Neural cell (in vitro differentiated cells): ENCODE measurements around the gene PDIA6. TPM values are rescaled to one million over a fixed set of nuclear protein-coding genes. Genes with fewer than 3 reads are reported as not detected.

Experiments used
- H2AFZ ChIP-seq: fragments of 200-600, 300-800 bp; sonication (generic), shearing (Covaris generic); 2 replicates; pipeline ENCODE4 v1.6.0; 2014; ENCODE audit warnings: low read depth, mild to moderate bottlenecking, antibody characterized with exemption, low read length, moderate library complexity
- H3F3A ChIP-seq: fragments of 200-600 bp; shearing (Covaris generic); 2 replicates; pipeline ENCODE4 v1.6.1; 2016; ENCODE audit warnings: mild to moderate bottlenecking, moderate library complexity, mixed read lengths, antibody characterized with exemption, low read length; ENCODE audit not compliant: insufficient read depth, poor library complexity, severe bottlenecking
- H3K27ac ChIP-seq: fragments of 200-600, 300-800 bp; sonication (generic), shearing (Covaris generic); 2 replicates; pipeline ENCODE4 v1.5.1; 2014; ENCODE audit warnings: mild to moderate bottlenecking, low read length, moderate library complexity
- H3K27me3 ChIP-seq: fragments of 300-800, 200-600 bp; sonication (generic), shearing (Covaris generic); 2 replicates; pipeline ENCODE4 v1.6.0; 2014; ENCODE audit warnings: mild to moderate bottlenecking, low read depth, low read length, moderate library complexity; ENCODE audit not compliant: insufficient read depth
- H3K36me3 ChIP-seq: fragments of 300-800, 200-600 bp; sonication (generic), shearing (Covaris generic); 2 replicates; pipeline ENCODE4 v1.5.1; 2014; ENCODE audit warnings: mild to moderate bottlenecking, antibody characterized with exemption, low read length, moderate library complexity; ENCODE audit not compliant: insufficient read depth
- H3K4me2 ChIP-seq: fragments of 300-800, 200-600 bp; sonication (generic), shearing (Covaris generic); 2 replicates; pipeline ENCODE4 v1.6.0; 2014; ENCODE audit warnings: mild to moderate bottlenecking, low read length
- H3K4me3 ChIP-seq: fragments of 300-800, 200-600 bp; sonication (generic), shearing (Covaris generic); 2 replicates; pipeline ENCODE4 v1.5.1; 2014; ENCODE audit warnings: mild to moderate bottlenecking, low read length, moderate library complexity
- H3K79me2 ChIP-seq: fragments of 200-600 bp; shearing (Covaris generic); replicated peaks from 2 replicates; pipeline ENCODE4 v1.6.0; 2014; ENCODE audit warnings: mild to moderate bottlenecking, low read length, moderate library complexity; ENCODE audit not compliant: insufficient read depth
- H3K9ac ChIP-seq: fragments of 300-800, 200-600 bp; sonication (generic), shearing (Covaris generic); 2 replicates; pipeline ENCODE4 v1.6.1; 2016; ENCODE audit warnings: mild to moderate bottlenecking, low read length, mixed read lengths
- H3K9me2 ChIP-seq: fragments of 200-600 bp; shearing (Covaris generic); 2 replicates; pipeline ENCODE4 v1.6.1; 2016; ENCODE audit warnings: mild to moderate bottlenecking, low read length, mixed read lengths; ENCODE audit not compliant: insufficient read depth
- H3K9me3 ChIP-seq: fragments of 200-600, 300-800 bp; sonication (generic), shearing (Covaris generic); 2 replicates; pipeline ENCODE4 v1.6.1; 2016; ENCODE audit warnings: mild to moderate bottlenecking, mixed run types, low read length, moderate library complexity, mixed read lengths
- H4K20me1 ChIP-seq: fragments of 200-600 bp; shearing (Covaris generic); 2 replicates; pipeline ENCODE4 v1.6.1; 2016; ENCODE audit warnings: mild to moderate bottlenecking, mixed run types; ENCODE audit not compliant: insufficient read depth
- EZH2 ChIP-seq: fragments of 200-600, 300-800 bp; shearing (Covaris generic), sonication (generic); IDR thresholded peaks from 2 replicates; pipeline ENCODE4 v1.6.1; 2014; ENCODE audit warnings: antibody characterized with exemption, low read length, borderline replicate concordance, mild to moderate bottlenecking; ENCODE audit not compliant: insufficient read depth, poor library complexity, severe bottlenecking
- MXI1 ChIP-seq: fragments of 450-650 bp; conservative IDR thresholded peaks from 2 replicates; pipeline ENCODE4 v1.6.1; 2014; ENCODE audit warnings: antibody characterized with exemption, mild to moderate bottlenecking; ENCODE audit not compliant: poor library complexity, severe bottlenecking
- POLR2AphosphoS5 ChIP-seq: IDR thresholded peaks from 2 replicates; pipeline ENCODE4 v1.6.1; 2012
- RAD21 ChIP-seq: fragments of 450-650 bp; conservative IDR thresholded peaks from 2 replicates; pipeline ENCODE4 v1.6.1; 2014; ENCODE audit warnings: antibody characterized with exemption, mild to moderate bottlenecking, moderate library complexity
- SMC3 ChIP-seq: fragments of 450-650 bp; conservative IDR thresholded peaks from 2 replicates; pipeline ENCODE4 v1.6.1; 2014; ENCODE audit warnings: antibody characterized with exemption, mild to moderate bottlenecking, moderate library complexity; ENCODE audit not compliant: poor library complexity
- TAF1 ChIP-seq: IDR thresholded peaks from 2 replicates; pipeline ENCODE4 v1.6.1; 2012; ENCODE audit warnings: low read depth
- polyA plus RNA-seq: library from polyadenylated mRNA; depleted of rRNA; stranded (reverse); fragments of >200 nt; gene quantifications from 2 replicates; pipeline ENCODE4 v1.2.3, GENCODE V29; 2014
- TF ChIP-seq, protein P1 (sequence below): fragments of 450-650 bp; IDR thresholded peaks from 2 replicates; pipeline ENCODE4 v1.5.1; 2014; ENCODE audit warnings: antibody characterized with exemption, mild to moderate bottlenecking, moderate library complexity; ENCODE audit not compliant: poor library complexity, severe bottlenecking

Gene PDIA6
- polyA plus RNA-seq, 1 donor from 2014 or later = 124 TPM

DNA sequence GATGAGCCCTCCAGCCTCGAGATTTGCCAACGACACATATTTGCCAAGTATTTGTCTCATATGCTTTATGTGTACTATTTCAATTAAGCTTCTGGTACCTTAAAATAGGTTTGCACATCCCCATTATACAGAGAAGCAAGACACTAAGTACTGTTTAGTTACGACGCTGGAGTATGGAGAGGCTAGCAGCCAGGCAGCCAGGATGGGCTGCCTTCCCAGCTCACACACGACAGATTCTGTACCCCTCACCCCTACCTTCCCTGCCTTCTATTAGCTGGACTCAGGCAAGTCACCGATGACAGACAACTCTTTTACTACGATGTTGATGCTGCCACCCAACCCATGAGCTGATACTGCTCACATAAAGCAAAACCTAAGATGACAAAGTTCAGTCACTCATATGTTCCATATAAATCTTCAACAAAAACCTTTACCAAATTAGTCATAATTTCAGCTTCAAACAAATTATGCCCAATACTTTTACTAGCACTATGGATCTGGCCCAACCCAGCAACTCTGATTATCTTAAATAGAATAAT is 17.0 kb downstream of the PDIA6 start:
- no peak overlapping the region for H3K4me2 ChIP-seq
- H2AFZ ChIP-seq = no peak overlapping the region
- TF ChIP-seq EZH2 (no peak), SMC3 (no peak), RAD21 (no peak)
- H3K9me3 ChIP-seq = no peaks in the 10 kb centered on the region
- H3K36me3 ChIP-seq = no peaks in the 10 kb centered on the region
- no peak overlapping the region for H3K4me3 ChIP-seq
- no peaks in the 10 kb centered on the region for H4K20me1 ChIP-seq
- no peaks in the 10 kb centered on the region for H3K27me3 ChIP-seq
- no peaks in the 10 kb centered on the region for H3K9me2 ChIP-seq
- H3F3A ChIP-seq = no peaks in the 10 kb centered on the region
- H3K9ac ChIP-seq = no peak overlapping the region
- no peak overlapping the region for H3K27ac ChIP-seq
- no peaks in the 10 kb centered on the region for H3K79me2 ChIP-seq

DNA sequence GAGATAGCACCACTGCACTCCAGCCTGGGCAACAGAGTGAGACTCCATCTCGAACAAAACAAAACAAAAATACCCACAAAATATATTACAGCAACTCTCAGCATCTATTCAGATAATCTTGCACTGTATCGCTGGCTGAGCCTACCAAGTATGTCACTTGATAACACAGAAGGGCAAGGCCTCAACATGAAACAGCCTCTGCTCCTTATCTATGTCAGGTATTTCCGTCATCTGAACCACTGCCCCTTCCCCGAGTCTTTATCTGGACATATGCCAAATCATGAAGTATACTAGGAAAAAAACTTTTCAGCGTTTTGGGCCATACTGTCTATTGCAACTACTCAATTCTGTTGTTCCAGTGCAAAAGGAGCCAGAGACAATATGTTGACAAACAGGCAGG is 17.7 kb downstream of the PDIA6 start:
- no peak overlapping the region for H3K4me2 ChIP-seq
- no peak overlapping the region for H2AFZ ChIP-seq
- H3K9me3 ChIP-seq = no peaks in the 10 kb centered on the region
- H4K20me1 ChIP-seq = no peaks in the 10 kb centered on the region
- H3K27ac ChIP-seq = no peak overlapping the region
- no peak for TF ChIP-seq POLR2AphosphoS5
- H3K36me3 ChIP-seq = no peaks in the 10 kb centered on the region
- no peaks in the 10 kb centered on the region for H3K79me2 ChIP-seq
- H3K9me2 ChIP-seq = no peaks in the 10 kb centered on the region
- no peaks in the 10 kb centered on the region for H3F3A ChIP-seq
- no peak overlapping the region for H3K9ac ChIP-seq
- no peaks in the 10 kb centered on the region for H3K27me3 ChIP-seq
- no peak overlapping the region for H3K4me3 ChIP-seq

DNA sequence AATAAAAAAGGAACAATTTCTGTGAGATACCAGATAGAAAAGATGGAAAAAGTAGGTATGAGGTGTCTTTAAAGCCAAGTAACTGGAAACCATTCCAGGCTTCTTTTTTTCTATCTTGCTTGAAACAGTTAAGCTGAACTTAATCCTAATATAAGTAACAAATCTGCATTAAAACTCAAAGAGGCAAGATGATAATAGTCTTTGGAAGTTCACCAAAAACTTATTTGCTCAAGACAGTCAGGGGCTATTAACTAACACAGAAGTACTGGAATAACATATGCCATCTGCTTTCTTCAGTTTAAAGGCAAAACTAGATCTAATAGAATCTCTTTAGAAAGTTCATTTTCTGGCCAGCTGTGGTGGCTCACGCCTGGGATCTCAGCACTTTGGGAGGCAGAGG is 18.8 kb downstream of the PDIA6 start:
- no peak overlapping the region for H2AFZ ChIP-seq
- H3K9ac ChIP-seq = no peak overlapping the region
- H4K20me1 ChIP-seq = no peaks in the 10 kb centered on the region
- H3K9me3 ChIP-seq = no peaks in the 10 kb centered on the region
- no peak overlapping the region for H3K27ac ChIP-seq
- no peaks in the 10 kb centered on the region for H3K79me2 ChIP-seq
- H3F3A ChIP-seq = no peaks in the 10 kb centered on the region
- H3K9me2 ChIP-seq = no peaks in the 10 kb centered on the region
- TF ChIP-seq POLR2AphosphoS5 (no peak), RAD21 (no peak), MXI1 (no peak), SMC3 (no peak), TAF1 (no peak), EZH2 (no peak)
- TF ChIP-seq, protein P1, sequence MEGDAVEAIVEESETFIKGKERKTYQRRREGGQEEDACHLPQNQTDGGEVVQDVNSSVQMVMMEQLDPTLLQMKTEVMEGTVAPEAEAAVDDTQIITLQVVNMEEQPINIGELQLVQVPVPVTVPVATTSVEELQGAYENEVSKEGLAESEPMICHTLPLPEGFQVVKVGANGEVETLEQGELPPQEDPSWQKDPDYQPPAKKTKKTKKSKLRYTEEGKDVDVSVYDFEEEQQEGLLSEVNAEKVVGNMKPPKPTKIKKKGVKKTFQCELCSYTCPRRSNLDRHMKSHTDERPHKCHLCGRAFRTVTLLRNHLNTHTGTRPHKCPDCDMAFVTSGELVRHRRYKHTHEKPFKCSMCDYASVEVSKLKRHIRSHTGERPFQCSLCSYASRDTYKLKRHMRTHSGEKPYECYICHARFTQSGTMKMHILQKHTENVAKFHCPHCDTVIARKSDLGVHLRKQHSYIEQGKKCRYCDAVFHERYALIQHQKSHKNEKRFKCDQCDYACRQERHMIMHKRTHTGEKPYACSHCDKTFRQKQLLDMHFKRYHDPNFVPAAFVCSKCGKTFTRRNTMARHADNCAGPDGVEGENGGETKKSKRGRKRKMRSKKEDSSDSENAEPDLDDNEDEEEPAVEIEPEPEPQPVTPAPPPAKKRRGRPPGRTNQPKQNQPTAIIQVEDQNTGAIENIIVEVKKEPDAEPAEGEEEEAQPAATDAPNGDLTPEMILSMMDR = no peak
- H3K4me2 ChIP-seq = no peak overlapping the region
- H3K4me3 ChIP-seq = no peak overlapping the region
- H3K36me3 ChIP-seq = no peaks in the 10 kb centered on the region
- H3K27me3 ChIP-seq = no peaks in the 10 kb centered on the region
